CD1c-positive myeloid dendritic cell (primary cell): Measurements from ENCODE around the gene TXNIP.

Experiments used
- DNase-seq: peaks from one replicate; pipeline ENCODE4 v3.0.0-alpha.2; 2016; ENCODE audit errors: extremely low spot score

Gene TXNIP

GRCh38 chr1:146012703-146013558, 16.6 kb upstream of the TXNIP start:
- DNase-seq = peak; percentile 85

- no peak for DNase-seq
Measured at GRCh38 chr1:146010126-146010738, 13.9 kb upstream of the TXNIP start.

- DNase-seq = no peak
Measured at GRCh38 chr1:146007489-146008133, 11.2 kb upstream of the TXNIP start.

- DNase-seq = no peak
Measured at GRCh38 chr1:146001709-146002108, 5.3 kb upstream of the TXNIP start.

GRCh38 chr1:145999321-146000024, 3.1 kb upstream of the TXNIP start:
- peak; percentile 61 for DNase-seq

- no peak for DNase-seq
Measured at GRCh38 chr1:145997718-145998023, 1.3 kb upstream of the TXNIP start.

GRCh38 chr1:145997016-145997717, 788 bp upstream of the TXNIP start:
- DNase-seq = peak; percentile 65

GRCh38 chr1:145995964-145996432, 381 bp downstream of the TXNIP start:
- no peak for DNase-seq

- DNase-seq = no peak
Measured at GRCh38 chr1:145995148-145995881, 1.1 kb downstream of the TXNIP start.

- no peak for DNase-seq
Measured at GRCh38 chr1:145994391-145995120, 1.8 kb downstream of the TXNIP start.

GRCh38 chr1:145993618-145994390, 2.6 kb downstream of the TXNIP start:
- DNase-seq = peak; percentile 24

- peak; percentile 31 for DNase-seq
Measured at GRCh38 chr1:145992958-145993617, 3.3 kb downstream of the TXNIP start.

- no peak for DNase-seq
Measured at GRCh38 chr1:145992502-145992936, 3.9 kb downstream of the TXNIP start.

GRCh38 chr1:145991735-145992412, 4.5 kb downstream of the TXNIP start:
- DNase-seq = peak; percentile 45

- no peak for DNase-seq
Measured at GRCh38 chr1:145990249-145990855, 6.0 kb downstream of the TXNIP start.

- DNase-seq = no peak
Measured at GRCh38 chr1:145988773-145989172, 7.6 kb downstream of the TXNIP start.

- DNase-seq = no peak
Measured at GRCh38 chr1:145987926-145988325, 8.5 kb downstream of the TXNIP start.

GRCh38 chr1:145986551-145986950, 9.8 kb downstream of the TXNIP start:
- DNase-seq = no peak
